SK-N-SH (cell line): ENCODE results near the gene HOXC11. TPM values are rescaled to one million over a fixed set of nuclear protein-coding genes. Genes with fewer than 3 reads are reported as not detected.

ENCODE experiments used
- CTCF ChIA-PET: fragments of 300-600, 350-600 bp; formaldehyde crosslinking; extraction: SDS; loops from one replicate; lab custom pipeline; 2021; lab: Yijun Ruan, JAX
- POLR2A ChIA-PET: fragments of 350-600 bp; sonication (Branson Sonifier 250); formaldehyde crosslinking; extraction: SDS; loops from one replicate; lab custom pipeline; 2020; ENCODE audit warnings: antibody characterized with exemption, inconsistent platforms; lab: Yijun Ruan, JAX
- DNase-seq: peaks from one replicate; pipeline ENCODE4 v3.0.0; 2012
- H2AFZ ChIP-seq: fragments of 200-600 bp; sonication (generic); 2 replicates; pipeline ENCODE4 v1.8.1; 2016; ENCODE audit warnings: antibody characterized with exemption, mild to moderate bottlenecking, low read depth
- H3F3A ChIP-seq: fragments of 200-600 bp; sonication (generic); replicated peaks from 2 replicates; pipeline ENCODE3; 2016; ENCODE audit warnings: antibody characterized with exemption, mild to moderate bottlenecking; ENCODE audit not compliant: insufficient read depth
- H3K27ac ChIP-seq, 2 experiments: fragments of 200-500 bp in 1 of 2; fragments of 200-600 bp in 1 of 2; sonication (Bioruptor generic) in 1 of 2; sonication (generic), shearing (Covaris generic) in 1 of 2; 2 replicates each; pipeline versions ENCODE4 v1.5.1 to v1.6.1; 2014 to 2016; ENCODE audit warnings: low read depth in 2 of 2, inconsistent platforms in 1 of 2, low read length in 1 of 2, mild to moderate bottlenecking in 1 of 2, mixed read lengths in 1 of 2
- H3K27me3 ChIP-seq: fragments of 200-600 bp; sonication (generic), shearing (Covaris generic); 2 replicates; pipeline ENCODE4 v1.6.1; 2016; ENCODE audit warnings: mixed run types; ENCODE audit not compliant: insufficient read depth
- H3K36me3 ChIP-seq, 2 experiments: fragments of 200-500 bp in 1 of 2; fragments of 200-600 bp in 1 of 2; sonication (Bioruptor generic) in 1 of 2; sonication (generic) in 1 of 2; replicated peaks in 1 of 2; 2 replicates each; pipeline versions ENCODE3 to v1.5.1; 2014 to 2016; ENCODE audit warnings: low read length in 1 of 2, mild to moderate bottlenecking in 1 of 2; ENCODE audit not compliant: insufficient read depth in 2 of 2, control insufficient read depth in 1 of 2
- H3K4me1 ChIP-seq, 2 experiments: fragments of 200-500 bp in 1 of 2; fragments of 200-600 bp in 1 of 2; sonication (Bioruptor generic) in 1 of 2; sonication (generic), shearing (Covaris generic) in 1 of 2; 2 replicates each; pipeline versions ENCODE4 v1.5.1 to v1.6.1; 2014 to 2016; ENCODE audit warnings: low read depth in 1 of 2, low read length in 1 of 2, mixed run types in 1 of 2; ENCODE audit not compliant: insufficient read depth in 2 of 2, control insufficient read depth in 1 of 2
- H3K4me2 ChIP-seq: fragments of 200-600 bp; sonication (generic), shearing (Covaris generic); 2 replicates; pipeline ENCODE4 v1.6.1; 2017; ENCODE audit warnings: mixed run types
- H3K4me3 ChIP-seq, 2 experiments: fragments of 200-500 bp in 1 of 2; fragments of 200-600 bp in 1 of 2; sonication (Bioruptor generic) in 1 of 2; sonication (generic), shearing (Covaris generic) in 1 of 2; 2 replicates each; pipeline versions ENCODE4 v1.5.1 to v1.8.1; 2014 to 2016; ENCODE audit warnings: low read depth in 2 of 2, inconsistent platforms in 1 of 2, low read length in 1 of 2, mild to moderate bottlenecking in 1 of 2, mixed read lengths in 1 of 2, moderate library complexity in 1 of 2
- H3K79me2 ChIP-seq: fragments of 200-600 bp; sonication (generic); 2 replicates; pipeline ENCODE4 v1.8.1; 2017; ENCODE audit warnings: mild to moderate bottlenecking; ENCODE audit not compliant: insufficient read depth
- H3K9ac ChIP-seq: fragments of 200-600 bp; sonication (generic); 2 replicates; pipeline ENCODE4 v1.6.1; 2017; ENCODE audit warnings: mixed run types
- H3K9me2 ChIP-seq: fragments of 200-600 bp; sonication (generic); 2 replicates; pipeline ENCODE4 v1.6.1; 2017; ENCODE audit warnings: mixed run types
- H3K9me3 ChIP-seq: fragments of 200-600 bp; sonication (generic); 2 replicates; pipeline ENCODE4 v1.6.1; 2017; ENCODE audit warnings: mixed run types, mild to moderate bottlenecking, moderate library complexity
- H4K20me1 ChIP-seq: fragments of 200-600 bp; sonication (generic); 2 replicates; pipeline ENCODE4 v1.6.1; 2017; ENCODE audit warnings: mild to moderate bottlenecking, mixed run types; ENCODE audit not compliant: insufficient read depth
- CHD2 ChIP-seq: fragments of 150-350 bp; IDR thresholded peaks from 2 replicates; pipeline ENCODE4 v1.6.1; 2018; ENCODE audit warnings: low read length; ENCODE audit not compliant: partially characterized antibody
- CTCF ChIP-seq: fragments of 200-600 bp; sonication (generic); IDR thresholded peaks from 2 replicates; pipeline ENCODE4 v1.6.1; 2017; ENCODE audit warnings: antibody characterized with exemption, mild to moderate bottlenecking, moderate library complexity
- ELF1 ChIP-seq: IDR thresholded peaks from 2 replicates; pipeline ENCODE4 v1.4.0; 2012
- EZH2phosphoT487 ChIP-seq: fragments of 200-600 bp; sonication (generic); IDR thresholded peaks from 2 replicates; pipeline ENCODE4 v1.6.1; 2017; ENCODE audit warnings: low read depth, mixed run types, mild to moderate bottlenecking, antibody characterized with exemption, moderate library complexity, borderline replicate concordance
- FOXJ3 ChIP-seq: sonication (generic); formaldehyde crosslinking; IDR thresholded peaks from 2 replicates; pipeline ENCODE4 v1.5.1; 2020; ENCODE audit warnings: mild to moderate bottlenecking, missing genetic modification reagents
- MEF2A ChIP-seq: IDR thresholded peaks from 2 replicates; pipeline ENCODE4 v1.4.0; 2012; ENCODE audit warnings: low read depth, borderline replicate concordance
- NRF1 ChIP-seq: IDR thresholded peaks from 2 replicates; pipeline ENCODE4 v1.6.1; 2012; ENCODE audit warnings: low read depth, mild to moderate bottlenecking, low read length
- PBX3 ChIP-seq: IDR thresholded peaks from 2 replicates; pipeline ENCODE4; 2012
- RXRA ChIP-seq: IDR thresholded peaks from 2 replicates; pipeline ENCODE4 v1.4.0; 2012; ENCODE audit warnings: low read depth, mild to moderate bottlenecking, borderline replicate concordance
- TEAD4 ChIP-seq: IDR thresholded peaks from 2 replicates; pipeline ENCODE4 v1.4.0; 2012; ENCODE audit warnings: mild to moderate bottlenecking, borderline replicate concordance; ENCODE audit not compliant: insufficient read depth
- ZBTB33 ChIP-seq: IDR thresholded peaks from 2 replicates; pipeline ENCODE4 v1.4.0; 2012; ENCODE audit warnings: low read depth, borderline replicate concordance
- WGBS: methylation state at CpG from one replicate; pipeline ENCODE4 v1.1.6; 2017; ENCODE audit warnings: low lambda C conversion rate; 5-methylcytosine and 5-hydroxymethylcytosine counted together
- polyA plus RNA-seq, 3 experiments: library from polyadenylated mRNA; depleted of rRNA; stranded (reverse); fragments of >200 nt; gene quantifications; 2 replicates each; pipeline ENCODE4 v1.2.3, GENCODE V29; 2012
- TF ChIP-seq, protein P1 (sequence below): IDR thresholded peaks from 2 replicates; pipeline ENCODE4 v1.6.1; 2012; ENCODE audit warnings: mild to moderate bottlenecking, low read depth, low read length, moderate library complexity
- TF ChIP-seq, protein P2 (sequence below): IDR thresholded peaks from 2 replicates; pipeline ENCODE4 v1.4.0; 2012; ENCODE audit warnings: low read depth

The HOXC11 gene
- polyA plus RNA-seq, 1 of the 3 experiments (the other 2 are of a cell fraction), result not detected

DNA sequence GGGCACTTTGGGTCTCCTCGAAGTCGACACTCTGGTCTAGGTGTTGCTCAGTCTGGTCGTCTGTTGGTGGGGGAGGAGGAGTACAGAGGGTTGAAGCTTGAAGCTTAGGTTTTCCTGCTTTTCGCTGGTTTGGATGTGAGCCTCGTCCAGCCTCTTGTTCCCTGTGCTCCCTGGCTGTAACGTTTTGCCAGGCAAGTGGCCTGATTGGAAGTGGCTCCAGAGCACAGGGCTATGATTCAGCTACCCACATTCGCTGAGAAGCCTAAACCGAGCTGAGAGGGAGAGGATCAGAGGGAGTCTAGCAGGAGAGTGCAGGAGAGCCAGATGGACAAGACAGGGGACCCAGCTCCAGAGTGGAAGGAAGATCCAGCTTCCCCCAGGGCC is 18.1 kb downstream of the HOXC11 start:
- no peaks in the 10 kb centered on the region for H3K79me2 ChIP-seq
- H3K27ac ChIP-seq, result no peak overlapping the region
- POLR2A ChIA-PET, result interaction anchor here (1.4 kb wide), 1 partner anchor 18 kb away, joined by 4 read pairs; the partner anchor contains the start of gene HOXC8
- no peak overlapping the region for H2AFZ ChIP-seq
- no peaks in the 10 kb centered on the region for H4K20me1 ChIP-seq
- no peak for TF ChIP-seq NRF1
- no peak for TF ChIP-seq ZBTB33
- TF ChIP-seq PBX3, result no peak
- no peak for TF ChIP-seq ELF1
- TF ChIP-seq, protein P1, sequence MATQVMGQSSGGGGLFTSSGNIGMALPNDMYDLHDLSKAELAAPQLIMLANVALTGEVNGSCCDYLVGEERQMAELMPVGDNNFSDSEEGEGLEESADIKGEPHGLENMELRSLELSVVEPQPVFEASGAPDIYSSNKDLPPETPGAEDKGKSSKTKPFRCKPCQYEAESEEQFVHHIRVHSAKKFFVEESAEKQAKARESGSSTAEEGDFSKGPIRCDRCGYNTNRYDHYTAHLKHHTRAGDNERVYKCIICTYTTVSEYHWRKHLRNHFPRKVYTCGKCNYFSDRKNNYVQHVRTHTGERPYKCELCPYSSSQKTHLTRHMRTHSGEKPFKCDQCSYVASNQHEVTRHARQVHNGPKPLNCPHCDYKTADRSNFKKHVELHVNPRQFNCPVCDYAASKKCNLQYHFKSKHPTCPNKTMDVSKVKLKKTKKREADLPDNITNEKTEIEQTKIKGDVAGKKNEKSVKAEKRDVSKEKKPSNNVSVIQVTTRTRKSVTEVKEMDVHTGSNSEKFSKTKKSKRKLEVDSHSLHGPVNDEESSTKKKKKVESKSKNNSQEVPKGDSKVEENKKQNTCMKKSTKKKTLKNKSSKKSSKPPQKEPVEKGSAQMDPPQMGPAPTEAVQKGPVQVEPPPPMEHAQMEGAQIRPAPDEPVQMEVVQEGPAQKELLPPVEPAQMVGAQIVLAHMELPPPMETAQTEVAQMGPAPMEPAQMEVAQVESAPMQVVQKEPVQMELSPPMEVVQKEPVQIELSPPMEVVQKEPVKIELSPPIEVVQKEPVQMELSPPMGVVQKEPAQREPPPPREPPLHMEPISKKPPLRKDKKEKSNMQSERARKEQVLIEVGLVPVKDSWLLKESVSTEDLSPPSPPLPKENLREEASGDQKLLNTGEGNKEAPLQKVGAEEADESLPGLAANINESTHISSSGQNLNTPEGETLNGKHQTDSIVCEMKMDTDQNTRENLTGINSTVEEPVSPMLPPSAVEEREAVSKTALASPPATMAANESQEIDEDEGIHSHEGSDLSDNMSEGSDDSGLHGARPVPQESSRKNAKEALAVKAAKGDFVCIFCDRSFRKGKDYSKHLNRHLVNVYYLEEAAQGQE, result no peak
- no peak for TF ChIP-seq CTCF
- no peak for TF ChIP-seq FOXJ3
- no peak for TF ChIP-seq EZH2phosphoT487
- TF ChIP-seq MEF2A, result no peak
- TF ChIP-seq RXRA, result no peak
- no peak for TF ChIP-seq TEAD4
- TF ChIP-seq CHD2, result no peak
- TF ChIP-seq, protein P2, sequence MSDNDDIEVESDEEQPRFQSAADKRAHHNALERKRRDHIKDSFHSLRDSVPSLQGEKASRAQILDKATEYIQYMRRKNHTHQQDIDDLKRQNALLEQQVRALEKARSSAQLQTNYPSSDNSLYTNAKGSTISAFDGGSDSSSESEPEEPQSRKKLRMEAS, result no peak
- WGBS, result 12% methylated on average over 8 of the region's 8 CpGs
- H3K9ac ChIP-seq, result no peak overlapping the region
- H3K4me3 ChIP-seq, result no peak overlapping the region
- peaks cover 0 to 6% of the 10 kb centered on the region in 2 experiments; a peak in 1 of 4 replicates for H3K4me1 ChIP-seq
- H3F3A ChIP-seq, result peaks cover 5% of the 10 kb centered on the region
- no peaks in the 10 kb centered on the region for H3K36me3 ChIP-seq
- H3K4me2 ChIP-seq, result peak overlapping the region; percentile 48; the same call in 1 of the 2 replicates
- CTCF ChIA-PET, result interaction anchor here (0.6 to 12.8 kb wide), 19 partner anchors 8 to 408 kb away, joined by 3 to 194 read pairs (median 7); partner anchors contain the start of genes HOTAIR, HOXC11 and HOXC9
- H3K27me3 ChIP-seq, result peaks cover 100% of the 10 kb centered on the region
- DNase-seq, result no peak
- no peaks in the 10 kb centered on the region for H3K9me2 ChIP-seq
- no peaks in the 10 kb centered on the region for H3K9me3 ChIP-seq
